K562 (cell line): ENCODE data around the gene TRRAP.

Source experiments
- CEBPB ChIP-seq: fragments of 450-650 bp; IDR thresholded peaks from 2 replicates; pipeline ENCODE4 v1.6.1; 2016; ENCODE audit warnings: missing genetic modification characterization, missing compliant biosample characterization
- DIDO1 ChIP-seq: fragments of 450-650 bp; IDR thresholded peaks from 2 replicates; pipeline ENCODE4 v1.6.1; 2016; ENCODE audit warnings: low read depth, missing biosample characterization, missing genetic modification characterization
- EP300 ChIP-seq: IDR thresholded peaks from 2 replicates; pipeline ENCODE4 v1.6.1; 2012; ENCODE audit warnings: low read length, improper control_type of control experiment
- ESRRB ChIP-seq: fragments of 250-450 bp; sonication (Bioruptor Pico); IDR thresholded peaks from 2 replicates; pipeline ENCODE4 v1.5.0; 2020; ENCODE audit warnings: mild to moderate bottlenecking, moderate library complexity, borderline replicate concordance
- GTF2E2 ChIP-seq: fragments of 200-800 bp; sonication (Bioruptor generic); IDR thresholded peaks from 2 replicates; pipeline ENCODE4 v1.6.1; 2016; ENCODE audit warnings: missing genetic modification characterization, missing compliant biosample characterization
- MLLT1 ChIP-seq, 2 experiments: fragments of 450-650 bp; IDR thresholded peaks; 2 replicates each; pipeline ENCODE4 v1.6.1; 2016
- YY1 ChIP-seq, 3 experiments: IDR thresholded peaks; 2 replicates each; pipeline ENCODE4 v1.6.1; 2011; ENCODE audit warnings: low read length in 2 of 3, mild to moderate bottlenecking in 2 of 3, moderate library complexity in 2 of 3, borderline replicate concordance in 1 of 3, control low read depth in 1 of 3, low read depth in 1 of 3; ENCODE audit not compliant: insufficient read depth in 3 of 3, insufficient replicate concordance in 2 of 3, control insufficient read depth in 1 of 3, insufficient read length in 1 of 3; ENCODE audit errors: extremely low read depth in 1 of 3
- TF ChIP-seq, protein P1 (sequence below): fragments of 200-600 bp; sonication (generic); IDR thresholded peaks from one replicate; pipeline ENCODE4 v1.6.1; 2012; ENCODE audit warnings: mild to moderate bottlenecking, low read depth, low read length, inconsistent platforms
- TF ChIP-seq, protein P2 (sequence below): fragments of 250-450 bp; sonication (Bioruptor Pico); IDR thresholded peaks from 2 replicates; pipeline ENCODE4 v1.5.0; 2021

- TF ChIP-seq CEBPB (tag) (no peak), MLLT1 (IDR thresholded peaks at IDR 0.05) (no peak), EP300 (no peak), GTF2E2 (no peak), DIDO1 (tag) (no peak), ESRRB (no peak), YY1 (IDR thresholded peaks at IDR 0.05; ENCODE audit: borderline replicate concordance in 1 of 3, control insufficient read depth in 1 of 3, extremely low read depth in 1 of 3, insufficient read depth in 3 of 3, insufficient read length in 1 of 3, insufficient replicate concordance in 2 of 3, low read depth in 1 of 3, low read length in 2 of 3) (no peak)
- TF ChIP-seq, protein P1, sequence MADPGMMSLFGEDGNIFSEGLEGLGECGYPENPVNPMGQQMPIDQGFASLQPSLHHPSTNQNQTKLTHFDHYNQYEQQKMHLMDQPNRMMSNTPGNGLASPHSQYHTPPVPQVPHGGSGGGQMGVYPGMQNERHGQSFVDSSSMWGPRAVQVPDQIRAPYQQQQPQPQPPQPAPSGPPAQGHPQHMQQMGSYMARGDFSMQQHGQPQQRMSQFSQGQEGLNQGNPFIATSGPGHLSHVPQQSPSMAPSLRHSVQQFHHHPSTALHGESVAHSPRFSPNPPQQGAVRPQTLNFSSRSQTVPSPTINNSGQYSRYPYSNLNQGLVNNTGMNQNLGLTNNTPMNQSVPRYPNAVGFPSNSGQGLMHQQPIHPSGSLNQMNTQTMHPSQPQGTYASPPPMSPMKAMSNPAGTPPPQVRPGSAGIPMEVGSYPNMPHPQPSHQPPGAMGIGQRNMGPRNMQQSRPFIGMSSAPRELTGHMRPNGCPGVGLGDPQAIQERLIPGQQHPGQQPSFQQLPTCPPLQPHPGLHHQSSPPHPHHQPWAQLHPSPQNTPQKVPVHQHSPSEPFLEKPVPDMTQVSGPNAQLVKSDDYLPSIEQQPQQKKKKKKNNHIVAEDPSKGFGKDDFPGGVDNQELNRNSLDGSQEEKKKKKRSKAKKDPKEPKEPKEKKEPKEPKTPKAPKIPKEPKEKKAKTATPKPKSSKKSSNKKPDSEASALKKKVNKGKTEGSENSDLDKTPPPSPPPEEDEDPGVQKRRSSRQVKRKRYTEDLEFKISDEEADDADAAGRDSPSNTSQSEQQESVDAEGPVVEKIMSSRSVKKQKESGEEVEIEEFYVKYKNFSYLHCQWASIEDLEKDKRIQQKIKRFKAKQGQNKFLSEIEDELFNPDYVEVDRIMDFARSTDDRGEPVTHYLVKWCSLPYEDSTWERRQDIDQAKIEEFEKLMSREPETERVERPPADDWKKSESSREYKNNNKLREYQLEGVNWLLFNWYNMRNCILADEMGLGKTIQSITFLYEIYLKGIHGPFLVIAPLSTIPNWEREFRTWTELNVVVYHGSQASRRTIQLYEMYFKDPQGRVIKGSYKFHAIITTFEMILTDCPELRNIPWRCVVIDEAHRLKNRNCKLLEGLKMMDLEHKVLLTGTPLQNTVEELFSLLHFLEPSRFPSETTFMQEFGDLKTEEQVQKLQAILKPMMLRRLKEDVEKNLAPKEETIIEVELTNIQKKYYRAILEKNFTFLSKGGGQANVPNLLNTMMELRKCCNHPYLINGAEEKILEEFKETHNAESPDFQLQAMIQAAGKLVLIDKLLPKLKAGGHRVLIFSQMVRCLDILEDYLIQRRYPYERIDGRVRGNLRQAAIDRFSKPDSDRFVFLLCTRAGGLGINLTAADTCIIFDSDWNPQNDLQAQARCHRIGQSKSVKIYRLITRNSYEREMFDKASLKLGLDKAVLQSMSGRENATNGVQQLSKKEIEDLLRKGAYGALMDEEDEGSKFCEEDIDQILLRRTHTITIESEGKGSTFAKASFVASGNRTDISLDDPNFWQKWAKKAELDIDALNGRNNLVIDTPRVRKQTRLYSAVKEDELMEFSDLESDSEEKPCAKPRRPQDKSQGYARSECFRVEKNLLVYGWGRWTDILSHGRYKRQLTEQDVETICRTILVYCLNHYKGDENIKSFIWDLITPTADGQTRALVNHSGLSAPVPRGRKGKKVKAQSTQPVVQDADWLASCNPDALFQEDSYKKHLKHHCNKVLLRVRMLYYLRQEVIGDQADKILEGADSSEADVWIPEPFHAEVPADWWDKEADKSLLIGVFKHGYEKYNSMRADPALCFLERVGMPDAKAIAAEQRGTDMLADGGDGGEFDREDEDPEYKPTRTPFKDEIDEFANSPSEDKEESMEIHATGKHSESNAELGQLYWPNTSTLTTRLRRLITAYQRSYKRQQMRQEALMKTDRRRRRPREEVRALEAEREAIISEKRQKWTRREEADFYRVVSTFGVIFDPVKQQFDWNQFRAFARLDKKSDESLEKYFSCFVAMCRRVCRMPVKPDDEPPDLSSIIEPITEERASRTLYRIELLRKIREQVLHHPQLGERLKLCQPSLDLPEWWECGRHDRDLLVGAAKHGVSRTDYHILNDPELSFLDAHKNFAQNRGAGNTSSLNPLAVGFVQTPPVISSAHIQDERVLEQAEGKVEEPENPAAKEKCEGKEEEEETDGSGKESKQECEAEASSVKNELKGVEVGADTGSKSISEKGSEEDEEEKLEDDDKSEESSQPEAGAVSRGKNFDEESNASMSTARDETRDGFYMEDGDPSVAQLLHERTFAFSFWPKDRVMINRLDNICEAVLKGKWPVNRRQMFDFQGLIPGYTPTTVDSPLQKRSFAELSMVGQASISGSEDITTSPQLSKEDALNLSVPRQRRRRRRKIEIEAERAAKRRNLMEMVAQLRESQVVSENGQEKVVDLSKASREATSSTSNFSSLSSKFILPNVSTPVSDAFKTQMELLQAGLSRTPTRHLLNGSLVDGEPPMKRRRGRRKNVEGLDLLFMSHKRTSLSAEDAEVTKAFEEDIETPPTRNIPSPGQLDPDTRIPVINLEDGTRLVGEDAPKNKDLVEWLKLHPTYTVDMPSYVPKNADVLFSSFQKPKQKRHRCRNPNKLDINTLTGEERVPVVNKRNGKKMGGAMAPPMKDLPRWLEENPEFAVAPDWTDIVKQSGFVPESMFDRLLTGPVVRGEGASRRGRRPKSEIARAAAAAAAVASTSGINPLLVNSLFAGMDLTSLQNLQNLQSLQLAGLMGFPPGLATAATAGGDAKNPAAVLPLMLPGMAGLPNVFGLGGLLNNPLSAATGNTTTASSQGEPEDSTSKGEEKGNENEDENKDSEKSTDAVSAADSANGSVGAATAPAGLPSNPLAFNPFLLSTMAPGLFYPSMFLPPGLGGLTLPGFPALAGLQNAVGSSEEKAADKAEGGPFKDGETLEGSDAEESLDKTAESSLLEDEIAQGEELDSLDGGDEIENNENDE: no peak
- TF ChIP-seq, protein P2, sequence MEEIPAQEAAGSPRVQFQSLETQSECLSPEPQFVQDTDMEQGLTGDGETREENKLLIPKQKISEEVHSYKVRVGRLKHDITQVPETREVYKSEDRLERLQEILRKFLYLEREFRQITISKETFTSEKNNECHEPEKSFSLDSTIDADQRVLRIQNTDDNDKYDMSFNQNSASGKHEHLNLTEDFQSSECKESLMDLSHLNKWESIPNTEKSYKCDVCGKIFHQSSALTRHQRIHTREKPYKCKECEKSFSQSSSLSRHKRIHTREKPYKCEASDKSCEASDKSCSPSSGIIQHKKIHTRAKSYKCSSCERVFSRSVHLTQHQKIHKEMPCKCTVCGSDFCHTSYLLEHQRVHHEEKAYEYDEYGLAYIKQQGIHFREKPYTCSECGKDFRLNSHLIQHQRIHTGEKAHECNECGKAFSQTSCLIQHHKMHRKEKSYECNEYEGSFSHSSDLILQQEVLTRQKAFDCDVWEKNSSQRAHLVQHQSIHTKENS (CRISPR knock-in tag): no peak
These were observed 52.6 kb downstream of the TRRAP start for GRCh38 chr7:98930921-98931320.
